H1 (cell line): ENCODE results near the gene RBM38. TPM values are rescaled to one million over a fixed set of nuclear protein-coding genes. Genes with fewer than 3 reads are reported as not detected.
A peak's percentile ranks its signal among the peaks of the same experiment; 100 is the strongest.

Source experiments
- CTCF ChIA-PET: fragments of 300-600 bp; sonication (Branson Sonifier 250); formaldehyde crosslinking; loops from one replicate; lab custom pipeline; 2021; ENCODE audit not compliant: partially characterized antibody; lab: Charles Lee
- POLR2A ChIA-PET: fragments of 300-600 bp; sonication (Branson Sonifier 250); formaldehyde crosslinking; loops from one replicate; lab custom pipeline; 2021; ENCODE audit warnings: inconsistent platforms; ENCODE audit not compliant: partially characterized antibody; lab: Charles Lee
- DNase-seq, 2 experiments: peaks; one replicate each; pipeline versions ENCODE4 v3.0.0 to v3.0.0-alpha.2; 2010 to 2022; ENCODE audit warnings: low spot score in 2 of 2, low read depth in 1 of 2, mixed read lengths in 1 of 2
- FAIRE-seq: peaks from 2 replicates; lab custom pipeline; 2011; peaks lifted over from hg19 to GRCh38; lab: Jason Lieb, UNC
- H2AFZ ChIP-seq: 2 replicates; pipeline ENCODE4 v1.8.1; 2012; ENCODE audit warnings: low read length, inconsistent platforms
- H2AK5ac ChIP-seq: 2 replicates; pipeline ENCODE4 v1.6.1; 2013; ENCODE audit warnings: low read depth, low read length
- H2BK120ac ChIP-seq: replicated peaks from 2 replicates; pipeline ENCODE3; 2013; ENCODE audit warnings: low read depth, low read length, inconsistent platforms
- H2BK12ac ChIP-seq: 2 replicates; pipeline ENCODE4 v1.6.1; 2013; ENCODE audit warnings: low read depth, low read length
- H2BK15ac ChIP-seq: 2 replicates; pipeline ENCODE4 v1.6.1; 2013; ENCODE audit warnings: low read length
- H2BK20ac ChIP-seq: 2 replicates; pipeline ENCODE4 v1.6.1; 2013; ENCODE audit warnings: low read length
- H2BK5ac ChIP-seq: 2 replicates; pipeline ENCODE4 v1.6.1; 2013; ENCODE audit warnings: low read depth, low read length
- H3K14ac ChIP-seq: 2 replicates; pipeline ENCODE4 v1.6.1; 2013; ENCODE audit warnings: inconsistent platforms; ENCODE audit not compliant: insufficient read length
- H3K18ac ChIP-seq: 2 replicates; pipeline ENCODE4 v1.6.1; 2013; ENCODE audit warnings: low read length; ENCODE audit errors: extremely low read depth
- H3K23ac ChIP-seq: 2 replicates; pipeline ENCODE4 v1.6.1; 2013; ENCODE audit warnings: inconsistent platforms; ENCODE audit not compliant: insufficient read length
- H3K23me2 ChIP-seq: 2 replicates; pipeline ENCODE4 v1.6.1; 2013; ENCODE audit warnings: low read depth, low read length
- H3K27ac ChIP-seq: 2 replicates; pipeline ENCODE4 v1.6.1; 2011; ENCODE audit warnings: low read depth, low read length, inconsistent platforms
- H3K27me3 ChIP-seq, 4 experiments: replicated peaks in 1 of 4; 1 replicate in 1 of 4; 2 replicates in 3 of 4; pipeline versions ENCODE4 v1.6.1 to v1.8.1; 2011 to 2013; ENCODE audit warnings: low read length in 3 of 4, mild to moderate bottlenecking in 3 of 4, inconsistent platforms in 2 of 4, mixed read lengths in 2 of 4, moderate library complexity in 1 of 4; ENCODE audit not compliant: control insufficient read depth in 3 of 4, insufficient read depth in 3 of 4; ENCODE audit errors: extremely low read depth in 1 of 4
- H3K36me3 ChIP-seq, 4 experiments: 2 replicates each; pipeline versions ENCODE4 v1.6.1 to v1.8.1; 2011 to 2013; ENCODE audit warnings: mild to moderate bottlenecking in 4 of 4, low read length in 3 of 4, moderate library complexity in 2 of 4, control low read depth in 1 of 4, inconsistent platforms in 1 of 4; ENCODE audit not compliant: insufficient read depth in 4 of 4, control insufficient read depth in 2 of 4
- H3K4ac ChIP-seq: replicated peaks from 2 replicates; pipeline ENCODE3; 2013; ENCODE audit warnings: low read length, low read depth, mixed read lengths, inconsistent platforms; ENCODE audit not compliant: insufficient read length
- H3K4me1 ChIP-seq, 4 experiments: replicated peaks in 1 of 4; 1 replicate in 1 of 4; 2 replicates in 3 of 4; pipeline versions ENCODE4 v1.6.1 to v1.8.1; 2011 to 2013; ENCODE audit warnings: low read length in 3 of 4, inconsistent platforms in 2 of 4, mixed read lengths in 1 of 4; ENCODE audit not compliant: insufficient read depth in 4 of 4, control insufficient read depth in 3 of 4
- H3K4me2 ChIP-seq, 2 experiments: 2 replicates each; pipeline versions ENCODE4 v1.6.1 to v1.8.1; 2011 to 2013; ENCODE audit warnings: low read depth in 2 of 2, low read length in 2 of 2, control low read depth in 1 of 2, inconsistent platforms in 1 of 2, mild to moderate bottlenecking in 1 of 2; ENCODE audit not compliant: insufficient read depth in 1 of 2
- H3K4me3 ChIP-seq, 4 experiments: fragments of 200-600, 300-600 bp in 1 of 4; sonication (generic), shearing (Covaris generic), sonication (Bioruptor Twin) in 1 of 4; 2 replicates each; pipeline versions ENCODE4 v1.5.1 to v1.8.1; 2011 to 2016; ENCODE audit warnings: low read length in 4 of 4, low read depth in 3 of 4, control low read depth in 2 of 4, inconsistent platforms in 2 of 4, mild to moderate bottlenecking in 2 of 4, mixed read lengths in 1 of 4, moderate library complexity in 1 of 4; ENCODE audit not compliant: insufficient read depth in 2 of 4; ENCODE audit errors: extremely low read depth in 1 of 4
- H3K56ac ChIP-seq: replicated peaks from 2 replicates; pipeline ENCODE3; 2013; ENCODE audit warnings: low read depth, mild to moderate bottlenecking, mixed read lengths, low read length, inconsistent platforms; ENCODE audit not compliant: insufficient read length
- H3K79me1 ChIP-seq: 2 replicates; pipeline ENCODE4 v1.6.1; 2013; ENCODE audit warnings: low read depth, low read length, control low read depth
- H3K79me2 ChIP-seq, 2 experiments: 2 replicates each; pipeline versions ENCODE4 v1.6.1 to v1.8.1; 2012 to 2013; ENCODE audit warnings: low read length in 2 of 2, mild to moderate bottlenecking in 2 of 2, inconsistent platforms in 1 of 2; ENCODE audit not compliant: insufficient read depth in 2 of 2, control insufficient read depth in 1 of 2
- H3K9ac ChIP-seq, 4 experiments: replicated peaks in 1 of 4; 1 replicate in 1 of 4; 2 replicates in 3 of 4; pipeline versions ENCODE4 v1.6.1 to v1.8.1; 2011 to 2013; ENCODE audit warnings: low read depth in 3 of 4, low read length in 3 of 4, control low read depth in 2 of 4, mild to moderate bottlenecking in 2 of 4, moderate library complexity in 2 of 4, inconsistent platforms in 1 of 4; ENCODE audit errors: extremely low read depth in 1 of 4
- H3K9me3 ChIP-seq, 2 experiments: 2 replicates each; pipeline versions ENCODE4 v1.6.1 to v1.8.1; 2012 to 2013; ENCODE audit warnings: mild to moderate bottlenecking in 2 of 2, moderate library complexity in 2 of 2, control low read depth in 1 of 2, inconsistent platforms in 1 of 2, low read depth in 1 of 2, low read length in 1 of 2, mixed read lengths in 1 of 2; ENCODE audit not compliant: insufficient read depth in 2 of 2
- H4K20me1 ChIP-seq, 2 experiments: replicated peaks in 1 of 2; 2 replicates each; pipeline versions ENCODE3 to v1.8.1; 2011 to 2013; ENCODE audit warnings: inconsistent platforms in 2 of 2, low read length in 2 of 2, mild to moderate bottlenecking in 1 of 2; ENCODE audit not compliant: insufficient read depth in 2 of 2, control insufficient read depth in 1 of 2
- H4K5ac ChIP-seq: 2 replicates; pipeline ENCODE4 v1.6.1; 2013; ENCODE audit warnings: low read length, low read depth, mixed read lengths, inconsistent platforms; ENCODE audit not compliant: insufficient read length
- H4K8ac ChIP-seq: 2 replicates; pipeline ENCODE4 v1.8.0; 2013; ENCODE audit warnings: mild to moderate bottlenecking, moderate library complexity, low read length, inconsistent platforms; ENCODE audit not compliant: insufficient read depth; ENCODE audit errors: extremely low read depth
- H4K91ac ChIP-seq: replicated peaks from 2 replicates; pipeline ENCODE3; 2013; ENCODE audit warnings: low read length, mixed read lengths, inconsistent platforms; ENCODE audit not compliant: insufficient read length
- BACH1 ChIP-seq: IDR thresholded peaks from 2 replicates; pipeline ENCODE4 v1.6.1; 2012; ENCODE audit warnings: low read length, improper control_type of control experiment
- CREB1 ChIP-seq: IDR thresholded peaks from 2 replicates; pipeline ENCODE4 v1.6.1; 2012; ENCODE audit warnings: inconsistent platforms
- EGR1 ChIP-seq: IDR thresholded peaks from 2 replicates; pipeline ENCODE4 v1.6.1; 2011; ENCODE audit warnings: low read depth, low read length, borderline replicate concordance
- KDM5A ChIP-seq: fragments of 200-600 bp; IDR thresholded peaks from 2 replicates; pipeline ENCODE4 v1.7.1; 2012; ENCODE audit warnings: mild to moderate bottlenecking, low read length, inconsistent platforms, mixed read lengths
- MAFK ChIP-seq: IDR thresholded peaks from 2 replicates; pipeline ENCODE4 v1.6.1; 2012; ENCODE audit warnings: low read depth, mild to moderate bottlenecking, improper control_type of control experiment, low read length
- RAD21 ChIP-seq, 2 experiments: IDR thresholded peaks in 1 of 2; conservative IDR thresholded peaks in 1 of 2; 2 replicates each; pipeline ENCODE4 v1.6.1; 2011; ENCODE audit warnings: low read depth in 2 of 2, low read length in 2 of 2, improper control_type of control experiment in 1 of 2, inconsistent platforms in 1 of 2, mild to moderate bottlenecking in 1 of 2, moderate library complexity in 1 of 2
- SP1 ChIP-seq: IDR thresholded peaks from 2 replicates; pipeline ENCODE4 v1.6.1; 2011; ENCODE audit warnings: low read depth, low read length
- TBP ChIP-seq: IDR thresholded peaks from 2 replicates; pipeline ENCODE4 v1.6.1; 2011; ENCODE audit warnings: low read depth, low read length, improper control_type of control experiment
- TCF12 ChIP-seq: IDR thresholded peaks from 2 replicates; pipeline ENCODE4 v1.6.1; 2011; ENCODE audit warnings: low read depth, mild to moderate bottlenecking, low read length
- USF2 ChIP-seq: IDR thresholded peaks from 2 replicates; pipeline ENCODE4 v1.6.1; 2011; ENCODE audit warnings: low read length, improper control_type of control experiment
- YY1 ChIP-seq: IDR thresholded peaks from 2 replicates; pipeline ENCODE4 v1.6.1; 2011; ENCODE audit warnings: low read depth, mild to moderate bottlenecking, low read length
- WGBS, 2 experiments: shearing (Covaris generic) in 1 of 2; methylation state at CpG; one replicate each; pipeline versions ENCODE4 v1.1.6 to v1.1.7; 2013 to 2015; ENCODE audit warnings: low lambda C conversion rate in 2 of 2, mixed read lengths in 2 of 2, inconsistent platforms in 1 of 2, low coverage in 1 of 2, missing lambda C conversion rate in 1 of 2; ENCODE audit not compliant: insufficient replicate concordance in 2 of 2, insufficient coverage in 1 of 2, insufficient read length in 1 of 2; ENCODE audit errors: extremely low coverage in 1 of 2, missing lambda C conversion rate in 1 of 2; 5-methylcytosine and 5-hydroxymethylcytosine counted together
- polyA plus RNA-seq, 7 experiments: library from polyadenylated mRNA; depleted of rRNA in 3 of 7; stranded (reverse) in 5 of 7; unstranded in 2 of 7; fragments of >200 nt in 5 of 7; fragments of 200-250 nt in 2 of 7; gene quantifications; 1 replicate in 5 of 7; 2 replicates in 1 of 7; 4 replicates in 1 of 7; pipeline versions ENCODE4 v1.2.1 to v1.2.3, GENCODE V29; 2011 to 2013; ENCODE audit warnings: missing spikeins in 2 of 7, mixed read lengths in 2 of 7
- total RNA-seq: library from RNA; stranded (reverse); fragmentation: NEBNext Ultra II Directional; extraction: Animal tissue kit (Norgen Biotek cat#: 25700); gene quantifications from 2 replicates; pipeline ENCODE4 v1.2.1, GENCODE V29; 2021

The RBM38 gene
- total and polyA plus RNA-seq, 2 of the 8 experiments (the other 6 are each of a cell fraction or from before 2014, with no cell fraction given): 57.7 to 109 TPM

DNA sequence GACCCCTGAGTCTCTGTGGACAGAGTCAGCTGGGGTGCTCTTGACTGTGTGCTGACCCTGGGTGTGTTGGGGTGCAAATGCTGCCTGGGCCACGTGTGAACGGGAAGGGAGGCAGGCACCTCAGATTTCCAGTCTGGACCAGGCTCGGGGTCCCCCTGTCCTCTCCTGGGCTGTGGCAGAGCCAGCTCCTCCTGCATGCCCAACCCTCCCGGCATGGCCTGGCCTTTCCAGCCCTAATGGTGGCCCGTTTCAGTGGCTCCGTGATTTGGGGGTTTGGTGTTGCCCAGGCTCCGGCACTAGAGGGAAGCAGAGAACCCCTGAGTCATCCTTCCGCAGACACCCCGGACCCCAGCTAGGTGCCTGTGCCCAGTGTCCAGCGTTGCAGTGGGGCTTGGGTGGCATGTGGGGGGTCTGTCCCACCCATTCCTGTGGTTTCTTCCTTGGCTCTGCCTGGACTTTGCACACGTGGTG is 9.1 kb downstream of the RBM38 start:
- H4K20me1 ChIP-seq: peaks cover 17 to 43% of the 10 kb centered on the region in 2 experiments
- H3K4ac ChIP-seq: no peak overlapping the region
- WGBS, 2 experiments: 92% methylated on average over 11 of the region's 11 CpGs; no CpG with 5 or more reads in 1 of the 2 experiments
- H3K4me1 ChIP-seq: peaks cover 0 to 6% (median 2%) of the 10 kb centered on the region in 4 experiments; a peak in 6 of 7 replicates
- POLR2A ChIA-PET: interaction anchor here (0.6 to 1.3 kb wide), 4 partner anchors 10 to 42 kb away, joined by 3 to 4 read pairs (median 3); no protein-coding TSS in a partner anchor
- no peak overlapping the region for H3K9ac ChIP-seq
- no peak overlapping the region; the same call in 1 of the 2 replicates for H3K27ac ChIP-seq
- H4K91ac ChIP-seq: no peak overlapping the region
- no peak overlapping the region for H3K56ac ChIP-seq
- no peak overlapping the region for H2BK20ac ChIP-seq
- DNase-seq (no peak), FAIRE-seq (no peak)
- no peaks in the 10 kb centered on the region for H3K9me3 ChIP-seq
- no peak overlapping the region for H3K18ac ChIP-seq
- H3K4me2 ChIP-seq: no peak overlapping the region
- peaks cover 5 to 66% of the 10 kb centered on the region in 2 experiments; a peak in 3 of 4 replicates for H3K79me2 ChIP-seq
- no peak overlapping the region for H2AK5ac ChIP-seq
- no peak overlapping the region for H4K8ac ChIP-seq
- H3K23ac ChIP-seq: no peak overlapping the region
- no peak overlapping the region for H2BK12ac ChIP-seq
- H3K23me2 ChIP-seq: no peaks in the 10 kb centered on the region
- CTCF ChIA-PET: interaction anchor here (1.0 to 2.2 kb wide), 5 partner anchors 11 to 70 kb away, joined by 3 to 8 read pairs (median 3); no protein-coding TSS in a partner anchor
- no peak overlapping the region for H2BK5ac ChIP-seq
- no peak overlapping the region for H4K5ac ChIP-seq
- H2BK15ac ChIP-seq: no peak overlapping the region
- no peak overlapping the region for H2AFZ ChIP-seq
- peaks cover 23% of the 10 kb centered on the region for H3K79me1 ChIP-seq
- H3K4me3 ChIP-seq: no peak overlapping the region
- peaks cover 9 to 46% (median 31%) of the 10 kb centered on the region in 4 experiments; a peak in 7 of 8 replicates for H3K36me3 ChIP-seq
- H3K14ac ChIP-seq: no peak overlapping the region
- H2BK120ac ChIP-seq: no peak overlapping the region
- no peaks in the 10 kb centered on the region for H3K27me3 ChIP-seq
- TF ChIP-seq KDM5A (no peak), TCF12 (no peak), SP1 (no peak), TBP (no peak), YY1 (no peak), BACH1 (peak; percentile 91), MAFK (peak; percentile 59; the same call in 1 of the 2 replicates), RAD21 (IDR thresholded peaks at IDR 0.05 in 1 of 2, conservative IDR thresholded peaks at IDR 0.05 in 1 of 2; ENCODE audit: low read depth in 2 of 2, low read length in 2 of 2) (peak; percentile 40 to 60; a peak in 3 of 4 replicates), CREB1 (no peak), USF2 (no peak), EGR1 (peak; percentile 36; the same call in 1 of the 2 replicates)
